Lung microvascular endothelial cell (primary cell): ENCODE measurements around the gene RASD1. TPM values are rescaled to one million over a fixed set of nuclear protein-coding genes. Genes with fewer than 3 reads are reported as not detected.

Experiments used
- DNase-seq, 2 donors: peaks; one replicate each; pipeline versions ENCODE4 v3.0.0 to v3.0.0-alpha.2; 2010; ENCODE audit warnings: low read depth in 2 of 2
- total RNA-seq: library from RNA; depleted of rRNA; stranded (reverse); fragments of >200 nt; gene quantifications from 2 replicates; pipeline ENCODE4 v1.2.1, GENCODE V29; 2014

The RASD1 gene
- total RNA-seq, 1 donor from 2014 or later: 3.8 TPM

- no peak for DNase-seq
Observed at GRCh38 chr17:17445296-17445924, 50.8 kb downstream of the RASD1 start.

Other genes with a start within 250 kb of the RASD1 start
- 54.0 and 69.3 TPM in 2 replicates for gene COPS3, start 215.1 kb downstream of the RASD1 start, total RNA-seq
- gene NT5M, start 193.0 kb downstream of the RASD1 start, total RNA-seq: 1.1 and 1.8 TPM in 2 replicates
- 6.8 and 8.3 TPM in 2 replicates for gene MED9, start 19.4 kb downstream of the RASD1 start, total RNA-seq
- gene PEMT, start 95.3 kb upstream of the RASD1 start, total RNA-seq: 17.9 and 20.0 TPM in 2 replicates
- gene RAI1, start 185.1 kb upstream of the RASD1 start, total RNA-seq: 5.0 and 5.8 TPM in 2 replicates